ENCODE measurements around the gene LOXL4. TPM values are rescaled to one million over a fixed set of nuclear protein-coding genes. Genes with fewer than 3 reads are reported as not detected.

Gene LOXL4
- total RNA-seq, 1 experiment from 2014 or later = 1.3 TPM

GRCh38 chr10:98244141-98244540 lies 23.9 kb downstream of the LOXL4 start:
- Histone ChIP-seq H3K36me3 (ENCODE audit: control insufficient read depth in 1 of 2, insufficient read depth in 2 of 2, low read length in 2 of 2) (peaks cover 6 to 8% of the 10 kb centered on the region in 2 experiments; a peak in 2 of 4 replicates), H3K9ac (ENCODE audit: low read length) (no peak overlapping the region), H3K9me3 (ENCODE audit: control insufficient read depth in 1 of 2, insufficient read depth in 1 of 2, low read depth in 1 of 2, low read length in 2 of 2) (no peaks in the 10 kb centered on the region), H2AFZ (ENCODE audit: low read depth, low read length, poor library complexity, severe bottlenecking) (no peak overlapping the region), H4K20me1 (ENCODE audit: insufficient read depth) (no peaks in the 10 kb centered on the region; the same call in 1 of the 2 replicates), H3K4me2 (ENCODE audit: low read length) (no peak overlapping the region), H3K27me3 (ENCODE audit: insufficient read depth, low read length) (no peaks in the 10 kb centered on the region), H3K27ac (ENCODE audit: low read depth, low read length) (no peak overlapping the region), H3K4me1 (ENCODE audit: control insufficient read depth in 1 of 2, insufficient read depth in 2 of 2, low read length in 2 of 2) (no peaks in the 10 kb centered on the region), H3K79me2 (ENCODE audit: insufficient read depth, low read length) (no peaks in the 10 kb centered on the region), H3K9me2 (ENCODE audit: insufficient read depth) (no peaks in the 10 kb centered on the region), H3K4me3 (replicated peaks in 1 of 2; ENCODE audit: low read depth in 1 of 2, low read length in 2 of 2) (no peak overlapping the region)
- ChIA-PET POLR2A (no interaction called here), CTCF (interaction anchor here (4.1 kb wide), 1 partner anchor 65 kb away, joined by 24 read pairs; no protein-coding TSS in a partner anchor), RAD21 (ENCODE audit: low non-redundant PET in 1 of 2, low total read pairs in 2 of 2, uncharacterized antibody in 2 of 2, unreplicated experiment in 2 of 2) (no interaction called here)
- TF ChIP-seq SRF (IDR thresholded peaks at IDR 0.05; ENCODE audit: low read depth) (no peak), POLR2A (IDR thresholded peaks at IDR 0.05; ENCODE audit: borderline replicate concordance, extremely low read depth, insufficient read depth, insufficient read length) (no peak), EZH2 (IDR thresholded peaks at IDR 0.05) (no peak), RAD21 (IDR thresholded peaks at IDR 0.05; ENCODE audit: low read depth) (no peak), ELF1 (IDR thresholded peaks at IDR 0.05; ENCODE audit: borderline replicate concordance, low read depth) (no peak), TCF7L2 (IDR thresholded peaks at IDR 0.05; ENCODE audit: borderline replicate concordance, extremely low read depth, insufficient read depth, insufficient read length) (no peak), ZNF274 (IDR thresholded peaks at IDR 0.05; ENCODE audit: low read depth, low read length) (no peak), JUND (IDR thresholded peaks at IDR 0.05) (no peak), ZFX (IDR thresholded peaks at IDR 0.05) (no peak), EGR1 (IDR thresholded peaks at IDR 0.05; ENCODE audit: low read depth) (no peak), POLR2AphosphoS5 (IDR thresholded peaks at IDR 0.05; ENCODE audit: low read depth, low read length) (no peak), MAX (IDR thresholded peaks at IDR 0.05) (no peak)
- TF ChIP-seq, protein P1, sequence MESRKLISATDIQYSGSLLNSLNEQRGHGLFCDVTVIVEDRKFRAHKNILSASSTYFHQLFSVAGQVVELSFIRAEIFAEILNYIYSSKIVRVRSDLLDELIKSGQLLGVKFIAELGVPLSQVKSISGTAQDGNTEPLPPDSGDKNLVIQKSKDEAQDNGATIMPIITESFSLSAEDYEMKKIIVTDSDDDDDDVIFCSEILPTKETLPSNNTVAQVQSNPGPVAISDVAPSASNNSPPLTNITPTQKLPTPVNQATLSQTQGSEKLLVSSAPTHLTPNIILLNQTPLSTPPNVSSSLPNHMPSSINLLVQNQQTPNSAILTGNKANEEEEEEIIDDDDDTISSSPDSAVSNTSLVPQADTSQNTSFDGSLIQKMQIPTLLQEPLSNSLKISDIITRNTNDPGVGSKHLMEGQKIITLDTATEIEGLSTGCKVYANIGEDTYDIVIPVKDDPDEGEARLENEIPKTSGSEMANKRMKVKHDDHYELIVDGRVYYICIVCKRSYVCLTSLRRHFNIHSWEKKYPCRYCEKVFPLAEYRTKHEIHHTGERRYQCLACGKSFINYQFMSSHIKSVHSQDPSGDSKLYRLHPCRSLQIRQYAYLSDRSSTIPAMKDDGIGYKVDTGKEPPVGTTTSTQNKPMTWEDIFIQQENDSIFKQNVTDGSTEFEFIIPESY (IDR thresholded peaks at IDR 0.05; ENCODE audit: extremely low read depth, insufficient replicate concordance, low read length) = no peak
- TF ChIP-seq, protein P2, sequence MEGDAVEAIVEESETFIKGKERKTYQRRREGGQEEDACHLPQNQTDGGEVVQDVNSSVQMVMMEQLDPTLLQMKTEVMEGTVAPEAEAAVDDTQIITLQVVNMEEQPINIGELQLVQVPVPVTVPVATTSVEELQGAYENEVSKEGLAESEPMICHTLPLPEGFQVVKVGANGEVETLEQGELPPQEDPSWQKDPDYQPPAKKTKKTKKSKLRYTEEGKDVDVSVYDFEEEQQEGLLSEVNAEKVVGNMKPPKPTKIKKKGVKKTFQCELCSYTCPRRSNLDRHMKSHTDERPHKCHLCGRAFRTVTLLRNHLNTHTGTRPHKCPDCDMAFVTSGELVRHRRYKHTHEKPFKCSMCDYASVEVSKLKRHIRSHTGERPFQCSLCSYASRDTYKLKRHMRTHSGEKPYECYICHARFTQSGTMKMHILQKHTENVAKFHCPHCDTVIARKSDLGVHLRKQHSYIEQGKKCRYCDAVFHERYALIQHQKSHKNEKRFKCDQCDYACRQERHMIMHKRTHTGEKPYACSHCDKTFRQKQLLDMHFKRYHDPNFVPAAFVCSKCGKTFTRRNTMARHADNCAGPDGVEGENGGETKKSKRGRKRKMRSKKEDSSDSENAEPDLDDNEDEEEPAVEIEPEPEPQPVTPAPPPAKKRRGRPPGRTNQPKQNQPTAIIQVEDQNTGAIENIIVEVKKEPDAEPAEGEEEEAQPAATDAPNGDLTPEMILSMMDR (IDR thresholded peaks at IDR 0.05 in 2 of 3, conservative IDR thresholded peaks at IDR 0.05 in 1 of 3; ENCODE audit: borderline replicate concordance in 1 of 3, insufficient read depth in 1 of 3, low read depth in 2 of 3, low read length in 2 of 3) = no peak
- no TSS peak for BruUV-seq (replicated peaks)
- ATAC-seq = no peak
- intact Hi-C loops (cut with micrococcal nuclease) = no loop called here
- DNase-seq (ENCODE audit: low read depth, low spot score) = no peak
